HUES48 (cell line): ENCODE data around the gene PHOSPHO2.
"Not testable (repeated sequence)": the region's sequence is repeated elsewhere in the genome, so short reads cannot be mapped to it uniquely, and the experiment has no call there.

Source experiments
- H3K27ac ChIP-seq: one replicate; pipeline ENCODE4 v1.7.0; 2013; ENCODE audit warnings: low read depth, low read length, inconsistent platforms
- H3K27me3 ChIP-seq: 2 replicates; pipeline ENCODE4 v1.6.1; 2013; ENCODE audit warnings: mild to moderate bottlenecking, low read length; ENCODE audit not compliant: control insufficient read depth, insufficient read depth
- H3K36me3 ChIP-seq: 2 replicates; pipeline ENCODE4 v1.6.1; 2013; ENCODE audit warnings: low read length; ENCODE audit not compliant: control insufficient read depth, insufficient read depth
- H3K4me1 ChIP-seq: 2 replicates; pipeline ENCODE4 v1.6.1; 2013; ENCODE audit warnings: mild to moderate bottlenecking, low read length; ENCODE audit not compliant: control insufficient read depth, insufficient read depth
- H3K4me3 ChIP-seq: 2 replicates; pipeline ENCODE4 v1.5.1; 2013; ENCODE audit warnings: mild to moderate bottlenecking, low read depth, low read length
- H3K9ac ChIP-seq: 2 replicates; pipeline ENCODE4 v1.6.1; 2013; ENCODE audit warnings: mild to moderate bottlenecking, low read depth, low read length, moderate library complexity
- H3K9me3 ChIP-seq: 2 replicates; pipeline ENCODE4 v1.6.1; 2013; ENCODE audit warnings: low read length; ENCODE audit not compliant: control insufficient read depth, insufficient read depth

The PHOSPHO2 gene

GRCh38 chr2:169684135-169684565, 10.1 kb upstream of the PHOSPHO2 start:
- Histone ChIP-seq H3K4me1 (peaks cover 22% of the 10 kb centered on the region), H3K4me3 (no peak overlapping the region), H3K27me3 (no peaks in the 10 kb centered on the region), H3K9ac (no peak overlapping the region), H3K36me3 (no peaks in the 10 kb centered on the region), H3K27ac (no peak overlapping the region), H3K9me3 (peaks cover 6% of the 10 kb centered on the region; the same call in 1 of the 2 replicates)

- not testable (repeated sequence) for H3K27ac ChIP-seq
Measured at GRCh38 chr2:169684712-169685111, 9.6 kb upstream of the PHOSPHO2 start.

DNA sequence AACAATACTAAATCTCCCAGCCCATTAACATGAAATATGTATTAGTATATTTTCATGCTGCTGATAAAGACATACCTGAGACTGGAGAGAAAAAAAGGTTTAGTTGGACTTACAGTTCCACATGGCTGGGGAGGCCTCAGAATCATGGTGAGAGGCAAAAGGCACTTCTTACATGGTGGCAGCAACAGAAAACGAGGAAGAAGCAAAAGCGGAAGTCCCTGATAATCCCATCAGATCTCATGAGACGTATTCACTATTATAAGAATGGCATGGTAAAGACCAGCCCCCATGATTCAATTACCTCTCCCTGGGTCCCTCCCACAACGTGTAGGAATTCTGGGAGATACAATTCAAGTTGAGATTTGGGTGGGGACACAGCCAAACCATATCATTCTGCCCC, 7.4 kb upstream of the PHOSPHO2 start:
- H3K4me3 ChIP-seq, H3K27ac ChIP-seq, H3K9ac ChIP-seq, H3K27me3 ChIP-seq, H3K9me3 ChIP-seq, H3K36me3 ChIP-seq: not testable (repeated sequence)
- peaks cover 18% of the 10 kb centered on the region for H3K4me1 ChIP-seq

More at GRCh38 chr2:169684712-169685111, 9.6 kb upstream of the PHOSPHO2 start:
- H3K36me3 ChIP-seq, H3K4me3 ChIP-seq, H3K9ac ChIP-seq, H3K9me3 ChIP-seq, H3K27me3 ChIP-seq: not testable (repeated sequence)
- peaks cover 22% of the 10 kb centered on the region for H3K4me1 ChIP-seq

DNA sequence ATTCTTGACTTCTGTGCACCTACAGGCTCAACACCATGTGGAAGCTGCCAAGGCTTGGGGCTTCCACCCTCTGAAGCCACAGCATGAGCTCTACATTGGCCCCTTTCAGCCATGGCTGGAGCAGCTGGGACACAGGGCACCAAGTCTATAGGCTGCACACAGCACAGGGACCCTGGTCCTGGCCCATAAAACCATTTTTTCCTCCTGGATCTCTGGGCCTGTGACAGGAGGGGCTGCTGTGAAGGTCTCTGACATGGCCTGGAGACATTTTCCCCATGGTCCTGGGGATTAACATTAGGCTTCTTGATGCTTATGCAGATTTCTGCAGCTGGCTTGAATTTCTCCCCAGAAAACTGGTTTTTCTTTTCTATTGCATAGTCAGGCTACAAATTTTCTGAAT, 6.3 kb upstream of the PHOSPHO2 start:
- not testable (repeated sequence) for H3K4me1 ChIP-seq, H3K4me3 ChIP-seq, H3K27ac ChIP-seq, H3K9ac ChIP-seq, H3K36me3 ChIP-seq, H3K27me3 ChIP-seq, H3K9me3 ChIP-seq

DNA sequence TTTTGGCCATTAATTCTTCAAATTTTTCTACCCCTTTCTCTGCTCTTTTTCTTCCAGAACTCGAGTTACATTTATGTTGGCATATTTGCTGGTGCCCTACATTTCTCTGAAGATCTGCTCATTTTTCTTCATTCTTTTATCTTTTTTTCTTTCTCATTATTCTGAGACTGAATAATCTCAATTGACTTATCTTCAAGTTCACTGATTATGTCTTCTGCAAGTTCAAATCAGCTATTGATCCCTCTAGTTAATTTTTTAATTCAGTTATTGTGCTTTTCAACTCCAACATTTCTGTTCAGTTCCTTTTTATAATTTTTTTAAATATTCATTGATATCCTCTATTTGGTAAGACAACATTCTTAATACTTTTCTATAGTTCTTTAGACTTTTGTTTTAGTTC, 3.3 kb upstream of the PHOSPHO2 start:
- H3K36me3 ChIP-seq = peaks cover 3% of the 10 kb centered on the region; the same call in 1 of the 2 replicates
- H3K9ac ChIP-seq = no peak overlapping the region
- H3K9me3 ChIP-seq = peaks cover 6% of the 10 kb centered on the region; the same call in 1 of the 2 replicates
- no peaks in the 10 kb centered on the region for H3K27me3 ChIP-seq
- H3K4me1 ChIP-seq = no peaks in the 10 kb centered on the region
- H3K4me3 ChIP-seq = no peak overlapping the region
- no peak overlapping the region for H3K27ac ChIP-seq

DNA sequence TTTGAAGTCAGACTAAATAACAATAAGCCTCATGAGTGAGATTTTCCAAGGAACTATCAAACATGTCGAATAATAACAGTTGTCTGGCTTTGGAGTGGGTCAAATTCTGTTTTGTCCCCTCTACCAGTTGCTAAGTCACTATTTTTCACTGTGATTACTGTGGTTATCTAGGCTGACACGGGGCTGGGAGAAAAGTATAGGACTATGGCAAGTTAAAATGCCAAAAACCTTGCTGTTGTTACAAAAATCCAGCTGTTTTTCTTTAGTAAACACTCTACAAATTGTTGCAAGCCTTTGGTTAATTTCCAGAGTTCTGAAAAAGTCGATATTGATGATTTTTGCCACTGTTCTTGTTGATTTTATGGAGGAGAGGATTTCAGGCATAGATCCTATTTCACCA, 1.6 kb upstream of the PHOSPHO2 start:
- no peaks in the 10 kb centered on the region for H3K27me3 ChIP-seq
- H3K4me1 ChIP-seq = no peaks in the 10 kb centered on the region
- no peak overlapping the region for H3K27ac ChIP-seq
- no peak overlapping the region for H3K4me3 ChIP-seq
- H3K9ac ChIP-seq = no peak overlapping the region
- H3K36me3 ChIP-seq = peaks cover 9% of the 10 kb centered on the region
- peaks cover 6% of the 10 kb centered on the region; the same call in 1 of the 2 replicates for H3K9me3 ChIP-seq

- no peak overlapping the region for H3K27ac ChIP-seq
- H3K4me3 ChIP-seq = peak overlapping the region; percentile 76
Measured at GRCh38 chr2:169693360-169693759, 909 bp upstream of the PHOSPHO2 start.

DNA sequence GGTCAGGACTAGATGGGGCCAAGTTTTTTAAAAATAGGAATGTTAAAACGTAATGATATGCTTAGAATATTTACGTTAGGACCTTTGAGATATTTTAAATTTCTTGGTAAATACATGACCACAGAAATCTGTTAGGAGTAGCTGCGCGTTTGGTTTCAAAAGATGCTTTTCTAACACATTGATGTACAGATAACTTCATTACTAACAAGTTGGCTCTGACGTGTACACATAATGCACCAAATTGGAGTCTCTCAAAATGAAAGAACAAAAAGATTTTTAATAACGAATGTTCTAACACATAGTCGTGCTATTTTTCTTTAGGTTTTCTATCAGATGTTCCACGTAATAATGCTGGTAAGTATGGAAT, 608 bp downstream of the PHOSPHO2 start:
- H3K27ac ChIP-seq = peak overlapping the region; percentile 68
- no peaks in the 10 kb centered on the region for H3K27me3 ChIP-seq
- H3K4me3 ChIP-seq = peak overlapping the region; percentile 76
- no peaks in the 10 kb centered on the region for H3K9me3 ChIP-seq
- peaks cover 26% of the 10 kb centered on the region for H3K36me3 ChIP-seq
- H3K9ac ChIP-seq = peak overlapping the region; percentile 76
- no peaks in the 10 kb centered on the region for H3K4me1 ChIP-seq

More at GRCh38 chr2:169693360-169693759, 909 bp upstream of the PHOSPHO2 start:
- H3K36me3 ChIP-seq = peaks cover 16% of the 10 kb centered on the region
- H3K9ac ChIP-seq = no peak overlapping the region
- no peaks in the 10 kb centered on the region for H3K4me1 ChIP-seq
- no peaks in the 10 kb centered on the region for H3K27me3 ChIP-seq
- peaks cover 1% of the 10 kb centered on the region; the same call in 1 of the 2 replicates for H3K9me3 ChIP-seq

DNA sequence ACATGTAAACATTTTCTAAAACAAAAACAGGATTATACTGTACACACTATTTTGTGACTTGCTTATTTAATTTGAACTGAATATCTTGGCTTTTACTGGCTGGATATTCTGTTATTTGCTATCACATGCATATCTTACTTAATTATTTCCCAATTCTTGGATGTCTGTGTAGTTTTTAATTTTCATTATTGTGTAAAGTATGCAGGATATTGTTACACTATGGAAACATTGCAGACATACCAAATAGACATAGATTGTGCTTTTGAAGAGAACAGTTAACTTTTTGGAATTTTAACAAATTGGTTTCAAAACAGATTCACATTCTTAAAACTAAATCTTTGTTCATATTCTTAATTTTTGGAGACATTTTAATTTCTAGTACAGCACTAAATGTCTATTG, 2.1 kb downstream of the PHOSPHO2 start:
- Histone ChIP-seq H3K36me3 (peaks cover 32% of the 10 kb centered on the region), H3K27ac (no peak overlapping the region), H3K27me3 (no peaks in the 10 kb centered on the region), H3K4me3 (no peak overlapping the region), H3K4me1 (no peaks in the 10 kb centered on the region), H3K9me3 (no peaks in the 10 kb centered on the region), H3K9ac (no peak overlapping the region)

- H3K9me3 ChIP-seq, H3K27me3 ChIP-seq, H3K9ac ChIP-seq, H3K4me3 ChIP-seq, H3K27ac ChIP-seq, H3K4me1 ChIP-seq: not testable (repeated sequence)
- peaks cover 36% of the 10 kb centered on the region for H3K36me3 ChIP-seq
Measured at GRCh38 chr2:169699173-169699572, 4.9 kb downstream of the PHOSPHO2 start.

DNA sequence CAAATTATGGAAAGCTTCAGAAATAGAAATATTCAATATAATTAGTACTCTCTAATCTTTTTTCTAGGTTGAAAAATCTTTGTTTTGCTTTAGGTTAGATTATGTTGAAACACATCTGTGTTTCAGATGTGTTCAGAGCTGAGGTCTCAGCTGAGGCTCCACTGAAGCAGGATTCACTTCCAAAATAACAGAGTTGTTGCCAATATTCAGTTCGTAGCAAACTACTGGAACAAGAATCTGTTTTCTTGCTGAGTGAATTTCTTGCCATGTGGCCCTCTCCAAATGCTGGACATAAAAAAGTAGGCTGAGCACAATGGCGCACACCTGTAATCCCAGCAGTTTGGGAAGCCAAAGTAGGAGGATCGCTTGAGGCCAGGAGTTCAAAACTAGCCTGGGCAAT, 8.7 kb downstream of the PHOSPHO2 start:
- no peak overlapping the region for H3K4me3 ChIP-seq

More for the DNA sequence above, 8.7 kb downstream of the PHOSPHO2 start:
- Histone ChIP-seq H3K4me1 (no peaks in the 10 kb centered on the region), H3K9me3 (no peaks in the 10 kb centered on the region), H3K36me3 (peaks cover 24% of the 10 kb centered on the region), H3K27ac (no peak overlapping the region), H3K9ac (no peak overlapping the region), H3K27me3 (no peaks in the 10 kb centered on the region)
